ENCODE measurements around the gene SPPL2B. TPM values are rescaled to one million over a fixed set of nuclear protein-coding genes. Genes with fewer than 3 reads are reported as not detected.

SPPL2B gene
- total and polyA plus RNA-seq, 9 of the 15 experiments (the other 6 are each of a cell fraction or from before 2014, with no cell fraction given) = 0.20 to 81.2 (median 15.1) TPM

DNA sequence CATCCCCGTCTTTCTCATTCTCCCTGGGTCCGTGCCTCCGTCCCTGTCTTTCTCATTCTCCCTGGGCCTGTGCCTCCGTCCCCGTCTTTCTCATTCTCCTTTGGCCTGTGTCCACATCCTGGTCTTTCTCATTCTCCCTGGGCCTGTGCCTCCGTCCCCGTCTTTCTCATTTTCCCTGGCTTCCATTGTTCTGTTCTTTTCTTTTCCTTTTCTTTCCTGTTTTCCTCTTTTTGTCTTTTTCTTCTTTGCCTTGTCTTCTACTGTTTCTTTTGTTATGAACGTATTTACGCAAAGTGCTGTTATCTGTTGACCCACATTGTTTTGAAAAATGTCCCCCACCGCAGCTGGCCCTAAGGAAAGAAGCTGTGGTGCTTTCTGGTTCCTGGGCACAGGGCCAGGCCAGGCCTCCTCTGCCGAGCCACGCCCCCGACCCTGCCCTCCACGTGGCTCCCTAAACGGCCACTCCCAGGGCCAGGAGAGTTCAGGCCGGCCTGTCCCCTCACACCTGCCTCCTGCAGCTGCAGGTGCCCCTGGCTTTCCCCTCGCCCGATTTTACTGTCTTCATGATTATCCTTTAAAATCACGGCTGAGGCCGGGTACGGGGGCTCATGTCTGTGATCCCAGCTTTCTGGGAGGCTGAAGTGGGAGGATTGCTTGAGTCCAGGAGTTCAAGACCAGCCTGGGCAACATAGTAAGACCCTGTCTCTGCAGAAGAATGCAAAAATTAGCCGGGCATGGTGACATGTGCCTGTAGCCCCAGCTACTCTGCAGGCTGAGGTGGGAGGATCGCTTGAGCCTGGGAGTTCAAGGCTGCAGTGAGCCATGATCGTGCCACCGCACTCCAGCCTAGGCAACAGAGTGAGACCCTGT is 17.5 kb downstream of the SPPL2B start (continued):
- TF ChIP-seq TEAD4 (IDR thresholded peaks at IDR 0.05; ENCODE audit: low read length) (peak; percentile 90), TEAD4 (CRISPR knock-in tag; IDR thresholded peaks at IDR 0.05; ENCODE audit: borderline replicate concordance) (peak; percentile 39; the same call in 1 of the 2 replicates), ZC3H4 (CRISPR knock-in tag; IDR thresholded peaks at IDR 0.05; ENCODE audit: borderline replicate concordance) (no peak), BMI1 (IDR thresholded peaks at IDR 0.05; ENCODE audit: low read length) (no peak), HDAC8 (tag; IDR thresholded peaks at IDR 0.05) (no peak), RBM34 (IDR thresholded peaks at IDR 0.05; ENCODE audit: borderline replicate concordance, insufficient read depth, low read length) (no peak), TAF7 (tag; IDR thresholded peaks at IDR 0.05) (no peak), TBL1XR1 (IDR thresholded peaks at IDR 0.05; ENCODE audit: low read length in 2 of 2) (no peak), ETV1 (tag; conservative IDR thresholded peaks at IDR 0.05; ENCODE audit: low read depth) (no peak), OTX1 (CRISPR knock-in tag; IDR thresholded peaks at IDR 0.05) (no peak), HDAC6 (IDR thresholded peaks at IDR 0.05; ENCODE audit: low read depth, low read length) (no peak), EHMT2 (IDR thresholded peaks at IDR 0.05) (no peak), ZNF785 (CRISPR knock-in tag; IDR thresholded peaks at IDR 0.05) (no peak), KAT7 (CRISPR knock-in tag; IDR thresholded peaks at IDR 0.05; ENCODE audit: borderline replicate concordance) (no peak), MCM2 (IDR thresholded peaks at IDR 0.05; ENCODE audit: low read depth) (no peak), SMARCA5 (IDR thresholded peaks at IDR 0.05) (peak; percentile 64; the same call in 1 of the 2 replicates)
- TF ChIP-seq, protein P1, sequence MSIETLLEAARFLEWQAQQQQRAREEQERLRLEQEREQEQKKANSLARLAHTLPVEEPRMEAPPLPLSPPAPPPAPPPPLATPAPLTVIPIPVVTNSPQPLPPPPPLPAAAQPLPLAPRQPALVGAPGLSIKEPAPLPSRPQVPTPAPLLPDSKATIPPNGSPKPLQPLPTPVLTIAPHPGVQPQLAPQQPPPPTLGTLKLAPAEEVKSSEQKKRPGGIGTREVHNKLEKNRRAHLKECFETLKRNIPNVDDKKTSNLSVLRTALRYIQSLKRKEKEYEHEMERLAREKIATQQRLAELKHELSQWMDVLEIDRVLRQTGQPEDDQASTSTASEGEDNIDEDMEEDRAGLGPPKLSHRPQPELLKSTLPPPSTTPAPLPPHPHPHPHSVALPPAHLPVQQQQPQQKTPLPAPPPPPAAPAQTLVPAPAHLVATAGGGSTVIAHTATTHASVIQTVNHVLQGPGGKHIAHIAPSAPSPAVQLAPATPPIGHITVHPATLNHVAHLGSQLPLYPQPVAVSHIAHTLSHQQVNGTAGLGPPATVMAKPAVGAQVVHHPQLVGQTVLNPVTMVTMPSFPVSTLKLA (conservative IDR thresholded peaks at IDR 0.05) = peak; percentile 98
- TF ChIP-seq, protein P2, sequence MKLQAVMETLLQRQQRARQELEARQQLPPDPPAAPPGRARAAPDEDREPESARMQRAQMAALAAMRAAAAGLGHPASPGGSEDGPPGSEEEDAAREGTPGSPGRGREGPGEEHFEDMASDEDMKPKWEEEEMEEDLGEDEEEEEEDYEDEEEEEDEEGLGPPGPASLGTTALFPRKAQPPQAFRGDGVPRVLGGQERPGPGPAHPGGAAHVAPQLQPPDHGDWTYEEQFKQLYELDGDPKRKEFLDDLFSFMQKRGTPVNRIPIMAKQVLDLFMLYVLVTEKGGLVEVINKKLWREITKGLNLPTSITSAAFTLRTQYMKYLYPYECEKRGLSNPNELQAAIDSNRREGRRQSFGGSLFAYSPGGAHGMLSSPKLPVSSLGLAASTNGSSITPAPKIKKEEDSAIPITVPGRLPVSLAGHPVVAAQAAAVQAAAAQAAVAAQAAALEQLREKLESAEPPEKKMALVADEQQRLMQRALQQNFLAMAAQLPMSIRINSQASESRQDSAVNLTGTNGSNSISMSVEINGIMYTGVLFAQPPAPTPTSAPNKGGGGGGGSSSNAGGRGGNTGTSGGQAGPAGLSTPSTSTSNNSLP (IDR thresholded peaks at IDR 0.05; ENCODE audit: borderline replicate concordance, low read depth, low read length) = no peak
- TF ChIP-seq, protein P3, sequence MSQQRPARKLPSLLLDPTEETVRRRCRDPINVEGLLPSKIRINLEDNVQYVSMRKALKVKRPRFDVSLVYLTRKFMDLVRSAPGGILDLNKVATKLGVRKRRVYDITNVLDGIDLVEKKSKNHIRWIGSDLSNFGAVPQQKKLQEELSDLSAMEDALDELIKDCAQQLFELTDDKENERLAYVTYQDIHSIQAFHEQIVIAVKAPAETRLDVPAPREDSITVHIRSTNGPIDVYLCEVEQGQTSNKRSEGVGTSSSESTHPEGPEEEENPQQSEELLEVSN (IDR thresholded peaks at IDR 0.05; ENCODE audit: borderline replicate concordance in 1 of 2, extremely low read depth in 1 of 2, insufficient read depth in 1 of 2, insufficient read length in 1 of 2, low read depth in 1 of 2, low read length in 1 of 2, poor library complexity in 1 of 2, severe bottlenecking in 1 of 2) = peak; percentile 26 to 30
- TF ChIP-seq, protein P4, sequence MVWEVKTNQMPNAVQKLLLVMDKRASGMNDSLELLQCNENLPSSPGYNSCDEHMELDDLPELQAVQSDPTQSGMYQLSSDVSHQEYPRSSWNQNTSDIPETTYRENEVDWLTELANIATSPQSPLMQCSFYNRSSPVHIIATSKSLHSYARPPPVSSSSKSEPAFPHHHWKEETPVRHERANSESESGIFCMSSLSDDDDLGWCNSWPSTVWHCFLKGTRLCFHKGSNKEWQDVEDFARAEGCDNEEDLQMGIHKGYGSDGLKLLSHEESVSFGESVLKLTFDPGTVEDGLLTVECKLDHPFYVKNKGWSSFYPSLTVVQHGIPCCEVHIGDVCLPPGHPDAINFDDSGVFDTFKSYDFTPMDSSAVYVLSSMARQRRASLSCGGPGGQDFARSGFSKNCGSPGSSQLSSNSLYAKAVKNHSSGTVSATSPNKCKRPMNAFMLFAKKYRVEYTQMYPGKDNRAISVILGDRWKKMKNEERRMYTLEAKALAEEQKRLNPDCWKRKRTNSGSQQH (CRISPR knock-in tag; IDR thresholded peaks at IDR 0.05) = peak; percentile 90; the same call in 1 of the 2 replicates
- TF ChIP-seq, protein P5, sequence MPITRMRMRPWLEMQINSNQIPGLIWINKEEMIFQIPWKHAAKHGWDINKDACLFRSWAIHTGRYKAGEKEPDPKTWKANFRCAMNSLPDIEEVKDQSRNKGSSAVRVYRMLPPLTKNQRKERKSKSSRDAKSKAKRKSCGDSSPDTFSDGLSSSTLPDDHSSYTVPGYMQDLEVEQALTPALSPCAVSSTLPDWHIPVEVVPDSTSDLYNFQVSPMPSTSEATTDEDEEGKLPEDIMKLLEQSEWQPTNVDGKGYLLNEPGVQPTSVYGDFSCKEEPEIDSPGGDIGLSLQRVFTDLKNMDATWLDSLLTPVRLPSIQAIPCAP (CRISPR knock-in tag; IDR thresholded peaks at IDR 0.05; ENCODE audit: borderline replicate concordance) = no peak

Measured in K562 (cell line).